CD14-positive monocyte (primary cell): ENCODE results near the gene RNF126. TPM values are rescaled to one million over a fixed set of nuclear protein-coding genes. Genes with fewer than 3 reads are reported as not detected.

ENCODE experiments used
- DNase-seq, 3 donors: peaks; one replicate each; pipeline ENCODE4 v3.0.0-alpha.2; 2011 to 2022
- H2AFZ ChIP-seq: 2 replicates; pipeline ENCODE4 v1.6.0; 2012; ENCODE audit warnings: mild to moderate bottlenecking, low read depth, low read length, inconsistent platforms; ENCODE audit not compliant: insufficient read depth, poor library complexity, severe bottlenecking
- H3K27ac ChIP-seq, 2 donors: 1 replicate in 1 of 2; 2 replicates in 1 of 2; pipeline ENCODE4 v1.5.1; 2012 to 2013; ENCODE audit warnings: low read length in 2 of 2, control low read depth in 1 of 2, inconsistent platforms in 1 of 2, low read depth in 1 of 2, mild to moderate bottlenecking in 1 of 2
- H3K27me3 ChIP-seq, 2 donors: one replicate each; pipeline versions ENCODE4 v1.6.0 to v1.6.1; 2011 to 2013; ENCODE audit warnings: low read length in 2 of 2; ENCODE audit not compliant: control insufficient read depth in 2 of 2, insufficient read depth in 2 of 2
- H3K36me3 ChIP-seq, 2 donors: replicated peaks in 1 of 2; 1 replicate in 1 of 2; 2 replicates in 1 of 2; pipeline versions ENCODE4 v1.5.1 to v1.6.1; 2012 to 2013; ENCODE audit warnings: low read length in 2 of 2, control low read depth in 1 of 2, inconsistent platforms in 1 of 2, mild to moderate bottlenecking in 1 of 2; ENCODE audit not compliant: insufficient read depth in 2 of 2, control insufficient read depth in 1 of 2
- H3K4me1 ChIP-seq, 2 donors: 1 replicate in 1 of 2; 2 replicates in 1 of 2; pipeline versions ENCODE4 v1.5.1 to v1.6.1; 2012 to 2013; ENCODE audit warnings: low read length in 2 of 2, control low read depth in 1 of 2, inconsistent platforms in 1 of 2, mild to moderate bottlenecking in 1 of 2, moderate library complexity in 1 of 2; ENCODE audit not compliant: insufficient read depth in 2 of 2, control insufficient read depth in 1 of 2
- H3K4me2 ChIP-seq: replicated peaks from 2 replicates; pipeline ENCODE3; 2012; ENCODE audit warnings: low read length, moderate library complexity, mild to moderate bottlenecking; ENCODE audit not compliant: poor library complexity, severe bottlenecking; ENCODE audit errors: extremely low read depth
- H3K4me3 ChIP-seq, 3 experiments: fragments of 200-600 bp in 1 of 3; sonication (generic) in 1 of 3; replicated peaks in 1 of 3; 1 replicate in 2 of 3; 2 replicates in 1 of 3; pipeline ENCODE4 v1.5.1; 2011 to 2013; ENCODE audit warnings: low read length in 3 of 3, mild to moderate bottlenecking in 3 of 3, control low read depth in 2 of 3, low read depth in 2 of 3, inconsistent platforms in 1 of 3, moderate library complexity in 1 of 3
- H3K79me2 ChIP-seq: 2 replicates; pipeline ENCODE4 v1.6.0; 2012; ENCODE audit warnings: mild to moderate bottlenecking, control low read depth, inconsistent platforms, low read length, moderate library complexity; ENCODE audit not compliant: insufficient read depth
- H3K9ac ChIP-seq: 2 replicates; pipeline ENCODE4 v1.6.0; 2017; ENCODE audit warnings: low read length, mild to moderate bottlenecking; ENCODE audit not compliant: insufficient read depth, poor library complexity, severe bottlenecking
- H3K9me3 ChIP-seq, 2 donors: replicated peaks in 1 of 2; 1 replicate in 1 of 2; 2 replicates in 1 of 2; pipeline versions ENCODE4 v1.5.1 to v1.6.1; 2012 to 2013; ENCODE audit warnings: low read length in 2 of 2, control low read depth in 1 of 2; ENCODE audit not compliant: control insufficient read depth in 1 of 2, insufficient read depth in 1 of 2
- H4K20me1 ChIP-seq: 2 replicates; pipeline ENCODE4 v1.6.0; 2012; ENCODE audit warnings: mild to moderate bottlenecking, low read length, control low read depth, moderate library complexity; ENCODE audit not compliant: insufficient read depth
- H3K27ac Mint-ChIP-seq, 7 donors: one replicate each; pipeline ENCODE4 v1.8.0; 2020; ENCODE audit warnings: mild to moderate bottlenecking in 7 of 7, mixed read lengths in 7 of 7, moderate library complexity in 6 of 7, inconsistent platforms in 2 of 7
- H3K27me3 Mint-ChIP-seq, 3 donors: one replicate each; pipeline ENCODE4 v1.8.0; 2021 to 2022; ENCODE audit warnings: low read depth in 3 of 3, mild to moderate bottlenecking in 3 of 3, mixed read lengths in 3 of 3, moderate library complexity in 3 of 3, inconsistent platforms in 1 of 3
- H3K36me3 Mint-ChIP-seq, 2 donors: one replicate each; pipeline ENCODE4 v1.8.0; 2020; ENCODE audit warnings: mixed read lengths in 2 of 2, inconsistent platforms in 1 of 2, mild to moderate bottlenecking in 1 of 2
- H3K4me1 Mint-ChIP-seq: one replicate; pipeline ENCODE4 v1.8.0; 2020; ENCODE audit warnings: mild to moderate bottlenecking, mixed read lengths
- H3K4me3 Mint-ChIP-seq, 2 donors: one replicate each; pipeline ENCODE4 v1.8.0; 2020; ENCODE audit warnings: mild to moderate bottlenecking in 2 of 2, mixed read lengths in 2 of 2, moderate library complexity in 1 of 2
- H3K9me3 Mint-ChIP-seq, 7 donors: one replicate each; pipeline ENCODE4 v1.8.0; 2020 to 2022; ENCODE audit warnings: mixed read lengths in 7 of 7, mild to moderate bottlenecking in 6 of 7, moderate library complexity in 6 of 7, inconsistent platforms in 2 of 7
- CTCF ChIP-seq: fragments of 200-600 bp; IDR thresholded peaks from one replicate; pipeline ENCODE4 v1.8.0; 2022; ENCODE audit warnings: antibody characterized with exemption, mild to moderate bottlenecking
- WGBS: methylation state at CpG from one replicate; pipeline ENCODE4 v1.1.5; 2013; ENCODE audit warnings: missing lambda C conversion rate; ENCODE audit not compliant: insufficient coverage; 5-methylcytosine and 5-hydroxymethylcytosine counted together
- intact Hi-C, 2 donors: fragments of 100-400 bp; cut with micrococcal nuclease; formaldehyde crosslinking; loops; one replicate each; pipeline versions ENCODE4 v1.15.0 to v1.15.1; 2023
- polyA plus RNA-seq, 3 donors: library from polyadenylated mRNA; depleted of rRNA in 1 of 3; unstranded in 2 of 3; stranded (reverse) in 1 of 3; fragments of 300-500 nt in 2 of 3; fragments of >200 nt in 1 of 3; fragmentation: Illumina TruSeq in 2 of 3; gene quantifications; 1 replicate in 2 of 3; 2 replicates in 1 of 3; pipeline ENCODE4 v1.2.3, GENCODE V29; 2012 to 2021

Gene RNF126
- polyA plus RNA-seq, 3 donors = 29.1 to 51.6 (median 31.6) TPM

GRCh38 chr19:695352-695949 lies 32.4 kb upstream of the RNF126 start, which contains the start of gene PRSS57:
Gene PRSS57 (minus strand): TSS chr19:695452. CDS start chr19:695430, 22 bp downstream.
- Histone ChIP-seq H3K27ac (no peak within 1 kb of the TSS), H3K36me3 (no peaks in the 10 kb centered on the region), H3K4me3 (peak within 1 kb of the TSS; percentile 21 to 72 (median 42)), H3K9me3 (no peaks in the 10 kb centered on the region), H2AFZ (peak within 1 kb of the TSS; percentile 96), H3K4me2 (peak within 1 kb of the TSS; percentile 88), H3K27me3 (no peaks in the 10 kb centered on the region), H4K20me1 (no peaks in the 10 kb centered on the region), H3K79me2 (peaks cover 24% of the 10 kb centered on the region), H3K4me1 (peaks cover 57 to 59% of the 10 kb centered on the region in 2 donors), H3K9ac (peak within 1 kb of the TSS; percentile 67)
- intact Hi-C loops = no loop called here
- under 1% methylated on average over 19 of the region's 31 CpGs for WGBS
- Mint-ChIP-seq H3K4me1 (peaks cover 48% of the 10 kb centered on the region), H3K4me3 (peak within 1 kb of the TSS; percentile 74 to 83), H3K9me3 (peaks cover 0 to 2% (median 0%) of the 10 kb centered on the region in 7 donors), H3K27me3 (peaks cover 6 to 9% (median 7%) of the 10 kb centered on the region in 3 donors), H3K36me3 (no peaks in the 10 kb centered on the region), H3K27ac (peak within 1 kb of the TSS in 1 of 7 donors; percentile 66)
- no peak for TF ChIP-seq CTCF
- no peak for DNase-seq

- H2AFZ ChIP-seq = peak overlapping the region; percentile 96
- no peaks in the 10 kb centered on the region for H3K36me3 ChIP-seq
- peaks cover 24% of the 10 kb centered on the region for H3K79me2 ChIP-seq
- no peak for DNase-seq
- H3K4me1 ChIP-seq = peaks cover 50 to 51% of the 10 kb centered on the region in 2 donors
- H3K27ac ChIP-seq = no peak overlapping the region
- peaks cover 42% of the 10 kb centered on the region for H3K4me1 Mint-ChIP-seq
- 2% methylated on average over 34 of the region's 41 CpGs for WGBS
- H3K27ac Mint-ChIP-seq = peak overlapping the region in 1 of 7 donors; percentile 66
- peak overlapping the region; percentile 67 for H3K9ac ChIP-seq
- no peaks in the 10 kb centered on the region for H3K36me3 Mint-ChIP-seq
- peak overlapping the region; percentile 73 to 82 for H3K4me3 Mint-ChIP-seq
- intact Hi-C loops = no loop called here
- H3K9me3 Mint-ChIP-seq = peaks cover 0 to 3% (median 0%) of the 10 kb centered on the region in 7 donors
- no peak for TF ChIP-seq CTCF
- H3K27me3 Mint-ChIP-seq = peaks cover 6 to 9% (median 7%) of the 10 kb centered on the region in 3 donors
- no peaks in the 10 kb centered on the region for H4K20me1 ChIP-seq
- H3K27me3 ChIP-seq = no peaks in the 10 kb centered on the region
- H3K4me2 ChIP-seq = peak overlapping the region; percentile 88
- H3K4me3 ChIP-seq = peak overlapping the region; percentile 21 to 72 (median 42)
- no peaks in the 10 kb centered on the region for H3K9me3 ChIP-seq
Measured at GRCh38 chr19:694481-695351, 31.7 kb upstream of the RNF126 start.
